Lung (tissue), 12 donors: Measurements from ENCODE around the gene FAM13B. TPM values are rescaled to one million over a fixed set of nuclear protein-coding genes. Genes with fewer than 3 reads are reported as not detected.

ENCODE experiments used
- ATAC-seq: fragments of 200-7000 bp; cut with Tn5 transposase; one replicate; pipeline ENCODE4 v1.9.1; 2020; ENCODE audit warnings: moderate number of reproducible peaks; ENCODE audit not compliant: insufficient read depth, low FRiP score
- DNase-seq, 3 donors: peaks; one replicate each; pipeline ENCODE4 v3.0.0-alpha.2; 2013 to 2017
- H3K27ac ChIP-seq, 2 donors: one replicate each; pipeline ENCODE4 v1.5.1; 2013; ENCODE audit warnings: mild to moderate bottlenecking in 2 of 2, moderate library complexity in 2 of 2, control low read depth in 1 of 2, inconsistent platforms in 1 of 2, low read depth in 1 of 2, low read length in 1 of 2
- H3K27me3 ChIP-seq, 3 donors: one replicate each; pipeline ENCODE4 v1.5.1; 2013; ENCODE audit warnings: low read length in 2 of 3; ENCODE audit not compliant: control insufficient read depth in 3 of 3, insufficient read depth in 3 of 3
- H3K36me3 ChIP-seq, 4 donors: one replicate each; pipeline ENCODE4 v1.5.1; 2013; ENCODE audit warnings: low read length in 4 of 4, mild to moderate bottlenecking in 1 of 4, moderate library complexity in 1 of 4; ENCODE audit not compliant: control insufficient read depth in 4 of 4, insufficient read depth in 4 of 4
- H3K4me1 ChIP-seq, 5 donors: one replicate each; pipeline ENCODE4 v1.5.1; 2013; ENCODE audit warnings: low read length in 5 of 5, mild to moderate bottlenecking in 2 of 5, moderate library complexity in 1 of 5; ENCODE audit not compliant: control insufficient read depth in 5 of 5, insufficient read depth in 5 of 5
- H3K4me3 ChIP-seq: one replicate; pipeline ENCODE4 v1.5.1; 2013; ENCODE audit warnings: mild to moderate bottlenecking, control low read depth, moderate library complexity
- H3K9ac ChIP-seq, 2 donors: one replicate each; pipeline ENCODE4 v1.5.1; 2013; ENCODE audit warnings: low read length in 2 of 2, control low read depth in 1 of 2; ENCODE audit not compliant: insufficient read depth in 1 of 2
- H3K9me3 ChIP-seq, 4 donors: one replicate each; pipeline ENCODE4 v1.5.1; 2013; ENCODE audit warnings: low read length in 3 of 4, mild to moderate bottlenecking in 1 of 4, moderate library complexity in 1 of 4; ENCODE audit not compliant: control insufficient read depth in 4 of 4, insufficient read depth in 3 of 4
- WGBS, 2 donors: extraction: QIAGEN DNeasy Blood & Tissue Kit; methylation state at CpG; one replicate each; pipeline ENCODE4 v1.1.7; 2013; 5-methylcytosine and 5-hydroxymethylcytosine counted together
- polyA plus RNA-seq, 2 donors: library from polyadenylated mRNA; stranded (reverse); fragments of 200-250 nt; gene quantifications; one replicate each; pipeline ENCODE4 v1.2.1, GENCODE V29; 2013
- total RNA-seq, 2 donors: library from RNA; depleted of rRNA in 1 of 2; stranded (reverse); fragments of >200 nt in 1 of 2; gene quantifications; one replicate each; pipeline ENCODE4 v1.2.1, GENCODE V29; 2014 to 2021
- TF ChIP-seq, protein P1 (sequence below): IDR thresholded peaks from 2 replicates; pipeline ENCODE4 v1.5.1; 2012; ENCODE audit warnings: mild to moderate bottlenecking; ENCODE audit errors: control extremely low read depth, extremely low read depth
- donor health status: control.
- donor health status: control.
- donor health status: Bipolar disorder and iron deficiency.
- donor health status: healthy.
- donor health status: DM: yes; HTN: yes; CAD: no.

FAM13B gene
- total and polyA plus RNA-seq, 4 donors, result 7.6 to 63.6 (median 23.4) TPM

DNA sequence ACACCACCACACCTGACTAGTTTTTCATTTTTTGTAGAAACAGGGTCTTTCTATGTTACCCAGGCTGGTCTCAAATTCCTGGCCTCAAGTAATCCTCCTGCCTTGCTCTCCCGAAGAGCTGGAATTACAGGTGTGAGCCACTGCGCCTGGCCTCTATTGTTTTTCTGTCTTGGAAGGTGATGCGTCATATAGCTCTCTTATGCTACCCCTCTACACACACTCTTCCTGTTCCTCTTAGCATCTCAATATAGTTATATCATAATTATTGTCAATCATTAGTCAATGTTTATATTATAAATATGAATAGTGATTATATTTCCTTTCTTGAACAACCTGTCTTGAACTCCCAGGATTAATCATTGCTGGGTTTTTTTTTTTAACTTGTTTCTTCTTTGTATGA is 136.3 kb downstream of the FAM13B start:
- H3K27ac ChIP-seq, result no peak overlapping the region
- peaks cover 0 to 7% (median 0%) of the 10 kb centered on the region in 5 donors for H3K4me1 ChIP-seq
- H3K9me3 ChIP-seq, result no peaks in the 10 kb centered on the region
- no peak overlapping the region for H3K9ac ChIP-seq
- no peaks in the 10 kb centered on the region for H3K27me3 ChIP-seq
- TF ChIP-seq, protein P1, sequence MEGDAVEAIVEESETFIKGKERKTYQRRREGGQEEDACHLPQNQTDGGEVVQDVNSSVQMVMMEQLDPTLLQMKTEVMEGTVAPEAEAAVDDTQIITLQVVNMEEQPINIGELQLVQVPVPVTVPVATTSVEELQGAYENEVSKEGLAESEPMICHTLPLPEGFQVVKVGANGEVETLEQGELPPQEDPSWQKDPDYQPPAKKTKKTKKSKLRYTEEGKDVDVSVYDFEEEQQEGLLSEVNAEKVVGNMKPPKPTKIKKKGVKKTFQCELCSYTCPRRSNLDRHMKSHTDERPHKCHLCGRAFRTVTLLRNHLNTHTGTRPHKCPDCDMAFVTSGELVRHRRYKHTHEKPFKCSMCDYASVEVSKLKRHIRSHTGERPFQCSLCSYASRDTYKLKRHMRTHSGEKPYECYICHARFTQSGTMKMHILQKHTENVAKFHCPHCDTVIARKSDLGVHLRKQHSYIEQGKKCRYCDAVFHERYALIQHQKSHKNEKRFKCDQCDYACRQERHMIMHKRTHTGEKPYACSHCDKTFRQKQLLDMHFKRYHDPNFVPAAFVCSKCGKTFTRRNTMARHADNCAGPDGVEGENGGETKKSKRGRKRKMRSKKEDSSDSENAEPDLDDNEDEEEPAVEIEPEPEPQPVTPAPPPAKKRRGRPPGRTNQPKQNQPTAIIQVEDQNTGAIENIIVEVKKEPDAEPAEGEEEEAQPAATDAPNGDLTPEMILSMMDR, result no peak
- DNase-seq (no peak), ATAC-seq (no peak)
- 79 to 92% methylated on average over 3 of the region's 3 CpGs for WGBS, 2 donors
- H3K4me3 ChIP-seq, result no peak overlapping the region
- no peaks in the 10 kb centered on the region for H3K36me3 ChIP-seq

DNA sequence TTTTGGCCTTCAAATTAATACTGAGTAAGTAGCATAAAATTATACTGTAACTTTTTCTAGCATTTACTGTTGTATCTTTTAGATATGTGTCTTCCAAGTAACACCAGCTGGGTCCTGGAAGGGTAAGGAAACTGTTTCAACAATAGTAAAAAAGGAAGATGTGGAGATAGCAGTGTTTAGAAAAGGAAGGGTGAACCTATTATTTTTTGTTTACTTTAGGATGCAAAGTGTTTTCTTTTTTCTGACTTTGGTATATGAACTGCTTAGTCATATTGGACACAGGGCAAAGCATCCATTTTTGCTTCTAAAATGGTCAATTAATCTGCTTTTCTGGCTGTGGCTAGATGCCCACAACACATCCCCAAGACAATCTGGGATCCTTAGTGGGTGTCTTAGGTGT is 138.3 kb downstream of the FAM13B start:
- Histone ChIP-seq H3K4me1 (peaks cover 0 to 4% (median 0%) of the 10 kb centered on the region in 5 donors), H3K36me3 (no peaks in the 10 kb centered on the region), H3K27me3 (no peaks in the 10 kb centered on the region), H3K27ac (no peak overlapping the region), H3K9ac (no peak overlapping the region), H3K4me3 (no peak overlapping the region), H3K9me3 (no peaks in the 10 kb centered on the region)
- TF ChIP-seq, protein P1, result no peak
- ATAC-seq (no peak), DNase-seq (no peak)

DNA sequence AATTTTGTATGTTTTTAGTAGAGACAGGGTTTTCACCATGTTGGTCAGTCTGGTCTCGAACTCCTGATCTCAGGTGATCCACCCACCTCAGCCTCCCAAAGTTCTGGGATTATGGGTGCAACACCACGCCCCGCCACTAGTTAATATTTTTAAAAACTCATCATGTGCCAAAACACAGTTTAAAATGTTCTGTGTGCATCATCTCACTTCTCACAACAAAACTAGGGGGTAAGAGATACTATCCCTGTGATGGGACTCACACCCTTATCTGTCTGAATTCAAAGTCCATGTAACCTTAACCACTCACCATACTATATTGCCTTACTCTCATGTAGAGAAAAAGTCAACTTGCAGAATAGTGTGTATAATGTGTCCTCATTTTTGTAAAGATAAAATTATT is 141.0 kb downstream of the FAM13B start:
- H3K4me3 ChIP-seq, result no peak overlapping the region
- H3K36me3 ChIP-seq, result no peaks in the 10 kb centered on the region
- no peaks in the 10 kb centered on the region for H3K27me3 ChIP-seq
- H3K27ac ChIP-seq, result peak overlapping the region in 1 of 2 donors; percentile 23
- TF ChIP-seq, protein P1, result no peak
- peaks cover 0 to 3% (median 0%) of the 10 kb centered on the region in 4 donors for H3K9me3 ChIP-seq
- ATAC-seq (no peak), DNase-seq (no peak)
- peaks cover 0 to 13% (median 0%) of the 10 kb centered on the region in 5 donors for H3K4me1 ChIP-seq
- no peak overlapping the region for H3K9ac ChIP-seq
- WGBS, 2 donors, result 95 to 100% methylated on average over 3 of the region's 3 CpGs

DNA sequence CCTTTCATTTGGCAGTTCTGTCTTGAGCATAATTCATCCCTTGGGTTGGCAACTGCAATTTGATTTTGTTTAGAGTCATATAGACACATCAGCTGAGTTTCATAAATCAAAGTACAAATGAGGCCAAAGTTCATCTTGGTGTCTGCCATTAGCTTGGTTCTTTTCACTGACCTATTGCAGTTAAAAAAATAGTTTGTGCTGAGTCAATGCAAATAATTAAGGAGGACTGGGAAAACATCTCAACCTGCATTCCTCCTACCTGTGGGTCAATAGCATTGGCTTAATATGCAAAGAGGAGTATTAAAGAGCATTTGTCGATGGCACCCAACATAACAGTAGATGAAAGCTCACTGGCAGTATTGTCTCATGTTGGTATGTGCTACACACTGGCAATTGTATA is 142.0 kb downstream of the FAM13B start:
- Histone ChIP-seq H3K4me3 (no peak overlapping the region), H3K9me3 (peaks cover 0 to 3% (median 0%) of the 10 kb centered on the region in 4 donors), H3K36me3 (no peaks in the 10 kb centered on the region), H3K9ac (no peak overlapping the region), H3K27me3 (no peaks in the 10 kb centered on the region), H3K4me1 (peaks cover 0 to 13% (median 0%) of the 10 kb centered on the region in 5 donors), H3K27ac (peak overlapping the region in 1 of 2 donors; percentile 30)
- 71 to 92% methylated on average over 1 of the region's 1 CpG for whole genome bisulfite sequencing, 2 donors
- TF ChIP-seq, protein P1, result no peak
- DNase-seq, result no peak
- no peak for ATAC-seq
